Natural killer cell (primary cell): ENCODE results near the gene MUC4. TPM values are rescaled to one million over a fixed set of nuclear protein-coding genes. Genes with fewer than 3 reads are reported as not detected.
"Not testable (repeated sequence)": the region's sequence is repeated elsewhere in the genome, so short reads cannot be mapped to it uniquely, and the experiment has no call there.

Experiments
- ATAC-seq, 3 donors: fragments of 150-1000 bp in 2 of 3; fragments of 200-7000 bp in 1 of 3; cut with Tn5 transposase; 1 replicate in 1 of 3; 2 replicates in 2 of 3; pipeline ENCODE4 v1.10.0; 2021; ENCODE audit warnings: mild to moderate bottlenecking in 2 of 3, moderate library complexity in 2 of 3
- DNase-seq, 2 donors: peaks; one replicate each; pipeline versions ENCODE4 v3.0.0 to v3.0.0-alpha.2; 2013 to 2021; ENCODE audit warnings: mixed read lengths in 1 of 2
- H3K27ac ChIP-seq: one replicate; pipeline ENCODE4 v1.5.1; 2013; ENCODE audit warnings: mild to moderate bottlenecking, low read length
- H3K27me3 ChIP-seq: one replicate; pipeline ENCODE4 v1.6.1; 2013; ENCODE audit warnings: low read length; ENCODE audit not compliant: control insufficient read depth, insufficient read depth
- H3K36me3 ChIP-seq: one replicate; pipeline ENCODE4 v1.6.1; 2013; ENCODE audit warnings: low read length; ENCODE audit not compliant: control insufficient read depth, insufficient read depth
- H3K4me1 ChIP-seq: one replicate; pipeline ENCODE4 v1.6.1; 2013; ENCODE audit warnings: low read length; ENCODE audit not compliant: control insufficient read depth, insufficient read depth
- H3K4me3 ChIP-seq: one replicate; pipeline ENCODE4 v1.5.1; 2013; ENCODE audit warnings: low read length
- H3K9me3 ChIP-seq: one replicate; pipeline ENCODE4 v1.6.1; 2013; ENCODE audit warnings: low read length; ENCODE audit not compliant: control insufficient read depth, insufficient read depth
- H3K27ac Mint-ChIP-seq, 2 donors: one replicate each; pipeline ENCODE4 v1.8.0; 2022; ENCODE audit warnings: mild to moderate bottlenecking in 2 of 2, mixed read lengths in 2 of 2, moderate library complexity in 1 of 2
- H3K27me3 Mint-ChIP-seq, 2 donors: one replicate each; pipeline ENCODE4 v1.8.0; 2022; ENCODE audit warnings: low read depth in 2 of 2, mixed read lengths in 2 of 2
- H3K36me3 Mint-ChIP-seq: one replicate; pipeline ENCODE4 v1.8.0; 2022; ENCODE audit warnings: mixed read lengths
- H3K4me1 Mint-ChIP-seq, 2 donors: one replicate each; pipeline ENCODE4 v1.8.0; 2022; ENCODE audit warnings: mixed read lengths in 2 of 2
- H3K4me3 Mint-ChIP-seq: one replicate; pipeline ENCODE4 v1.8.0; 2022; ENCODE audit warnings: mild to moderate bottlenecking, moderate library complexity, mixed read lengths
- H3K9me3 Mint-ChIP-seq, 2 donors: one replicate each; pipeline ENCODE4 v1.8.0; 2022; ENCODE audit warnings: mixed read lengths in 2 of 2
- WGBS: methylation state at CpG from one replicate; pipeline ENCODE4 v1.1.7; 2013; ENCODE audit warnings: missing lambda C conversion rate; ENCODE audit not compliant: insufficient coverage; 5-methylcytosine and 5-hydroxymethylcytosine counted together
- intact Hi-C: fragments of 100-400 bp; cut with micrococcal nuclease; formaldehyde crosslinking; loops from one replicate; pipeline ENCODE4 v1.14.2; 2022
- total RNA-seq, 4 donors: library from RNA; stranded (reverse); fragments of 120-200 nt in 1 of 4; gene quantifications; one replicate each; pipeline versions ENCODE4 v1.2.3 to v1.2.4, GENCODE V29; 2013 to 2022
- TF ChIP-seq, protein P1 (sequence below): fragments of 200-600 bp; IDR thresholded peaks from one replicate; pipeline ENCODE4 v1.8.0; 2022; ENCODE audit warnings: antibody characterized with exemption

MUC4 gene
- total RNA-seq, 3 donors from 2014 or later (not counting 1 experiment from before 2014, with no cell fraction given): 0.05 to 1.7 (median 0.38) TPM

GRCh38 chr3:195732940-195733339, 78.8 kb downstream of the MUC4 start:
- TF ChIP-seq, protein P1, sequence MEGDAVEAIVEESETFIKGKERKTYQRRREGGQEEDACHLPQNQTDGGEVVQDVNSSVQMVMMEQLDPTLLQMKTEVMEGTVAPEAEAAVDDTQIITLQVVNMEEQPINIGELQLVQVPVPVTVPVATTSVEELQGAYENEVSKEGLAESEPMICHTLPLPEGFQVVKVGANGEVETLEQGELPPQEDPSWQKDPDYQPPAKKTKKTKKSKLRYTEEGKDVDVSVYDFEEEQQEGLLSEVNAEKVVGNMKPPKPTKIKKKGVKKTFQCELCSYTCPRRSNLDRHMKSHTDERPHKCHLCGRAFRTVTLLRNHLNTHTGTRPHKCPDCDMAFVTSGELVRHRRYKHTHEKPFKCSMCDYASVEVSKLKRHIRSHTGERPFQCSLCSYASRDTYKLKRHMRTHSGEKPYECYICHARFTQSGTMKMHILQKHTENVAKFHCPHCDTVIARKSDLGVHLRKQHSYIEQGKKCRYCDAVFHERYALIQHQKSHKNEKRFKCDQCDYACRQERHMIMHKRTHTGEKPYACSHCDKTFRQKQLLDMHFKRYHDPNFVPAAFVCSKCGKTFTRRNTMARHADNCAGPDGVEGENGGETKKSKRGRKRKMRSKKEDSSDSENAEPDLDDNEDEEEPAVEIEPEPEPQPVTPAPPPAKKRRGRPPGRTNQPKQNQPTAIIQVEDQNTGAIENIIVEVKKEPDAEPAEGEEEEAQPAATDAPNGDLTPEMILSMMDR: no peak
- no peaks in the 10 kb centered on the region for H3K27me3 Mint-ChIP-seq
- H3K4me1 ChIP-seq: no peaks in the 10 kb centered on the region
- no peak for ATAC-seq
- H3K27me3 ChIP-seq: no peaks in the 10 kb centered on the region
- H3K27ac Mint-ChIP-seq: no peak overlapping the region
- no peak overlapping the region for H3K4me3 Mint-ChIP-seq
- H3K36me3 Mint-ChIP-seq: peaks cover 11% of the 10 kb centered on the region
- 89% methylated on average over 12 of the region's 12 CpGs for WGBS
- no peaks in the 10 kb centered on the region for H3K9me3 Mint-ChIP-seq
- DNase-seq: no peak
- no peaks in the 10 kb centered on the region for H3K9me3 ChIP-seq
- intact Hi-C loops: no loop called here
- H3K27ac ChIP-seq: no peak overlapping the region
- no peaks in the 10 kb centered on the region for H3K36me3 ChIP-seq
- no peaks in the 10 kb centered on the region for H3K4me1 Mint-ChIP-seq
- no peak overlapping the region for H3K4me3 ChIP-seq

GRCh38 chr3:195731356-195731905, 80.3 kb downstream of the MUC4 start:
- no peak for ATAC-seq
- intact Hi-C loops: no loop called here
- Mint-ChIP-seq H3K4me3 (no peak overlapping the region), H3K27me3 (no peaks in the 10 kb centered on the region), H3K9me3 (no peaks in the 10 kb centered on the region), H3K4me1 (no peaks in the 10 kb centered on the region), H3K36me3 (peaks cover 11% of the 10 kb centered on the region), H3K27ac (no peak overlapping the region)
- Histone ChIP-seq H3K27ac (no peak overlapping the region), H3K4me3 (no peak overlapping the region), H3K36me3 (no peaks in the 10 kb centered on the region), H3K9me3 (no peaks in the 10 kb centered on the region), H3K27me3 (no peaks in the 10 kb centered on the region), H3K4me1 (no peaks in the 10 kb centered on the region)
- DNase-seq: no peak
- TF ChIP-seq, protein P1: no peak
- WGBS: 91% methylated on average over 11 of the region's 11 CpGs

DNA sequence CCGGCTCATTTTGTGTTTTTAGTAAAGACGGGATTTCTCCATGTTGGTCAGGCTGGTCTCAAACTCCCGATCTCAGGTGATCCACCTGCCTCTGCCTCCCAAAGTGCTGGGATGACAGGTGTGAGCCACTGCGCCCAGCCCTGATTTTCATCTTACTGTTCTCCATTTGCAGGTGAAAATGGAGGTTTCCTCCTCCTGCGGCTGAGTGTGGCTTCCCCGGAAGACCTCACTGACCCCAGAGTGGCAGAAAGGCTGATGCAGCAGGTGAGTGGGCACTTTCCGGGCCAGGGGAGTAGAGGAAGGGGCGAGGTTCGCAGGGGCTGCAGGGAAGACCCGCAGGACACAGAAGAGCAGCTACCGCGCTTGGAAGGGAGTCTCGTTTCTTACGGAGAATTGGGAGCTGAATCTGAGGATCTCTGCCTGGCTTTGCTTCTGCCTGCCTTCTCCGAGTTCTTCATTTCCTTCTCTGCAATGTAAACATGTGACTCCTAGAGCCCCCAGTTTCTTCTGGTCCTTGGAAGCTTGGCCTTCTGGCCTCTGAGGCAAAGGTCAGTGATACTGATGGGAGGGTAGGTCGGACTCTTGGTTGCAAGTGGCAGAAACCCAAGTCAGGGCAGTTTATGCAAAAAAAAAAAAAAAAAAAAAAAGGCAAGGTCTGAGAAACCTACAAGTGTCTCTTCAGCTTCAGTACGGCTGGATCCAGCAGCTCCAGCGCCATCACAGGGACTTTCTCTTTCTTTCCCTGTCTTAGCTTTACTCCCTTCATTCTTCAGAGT, 82.1 kb downstream of the MUC4 start:
- ATAC-seq (no peak), DNase-seq (no peak)
- no peak overlapping the region for H3K4me3 Mint-ChIP-seq
- TF ChIP-seq, protein P1: no peak
- no peaks in the 10 kb centered on the region for H3K4me1 Mint-ChIP-seq
- Histone ChIP-seq H3K36me3 (no peaks in the 10 kb centered on the region), H3K9me3 (no peaks in the 10 kb centered on the region), H3K4me3 (no peak overlapping the region), H3K4me1 (no peaks in the 10 kb centered on the region), H3K27me3 (no peaks in the 10 kb centered on the region), H3K27ac (no peak overlapping the region)
- H3K27me3 Mint-ChIP-seq: no peaks in the 10 kb centered on the region
- H3K27ac Mint-ChIP-seq: no peak overlapping the region
- no peaks in the 10 kb centered on the region for H3K9me3 Mint-ChIP-seq
- no peaks in the 10 kb centered on the region for H3K36me3 Mint-ChIP-seq
- 91% methylated on average over 18 of the region's 18 CpGs for WGBS
- intact Hi-C loops: loop anchor here (5.0 kb wide), 1 partner anchor 112 kb away; no protein-coding TSS in a partner anchor

- H3K9me3 Mint-ChIP-seq: not testable (repeated sequence)
Measured at GRCh38 chr3:195728789-195729188, 82.9 kb downstream of the MUC4 start.

More at GRCh38 chr3:195728789-195729188, 82.9 kb downstream of the MUC4 start:
- 92% methylated on average over 2 of the region's 5 CpGs for whole genome bisulfite sequencing
- not testable (repeated sequence) for H3K4me3 Mint-ChIP-seq, H3K9me3 ChIP-seq, H3K27me3 ChIP-seq, H3K4me3 ChIP-seq, H3K36me3 ChIP-seq, H3K27ac ChIP-seq, H3K27me3 Mint-ChIP-seq, H3K36me3 Mint-ChIP-seq, DNase-seq, H3K27ac Mint-ChIP-seq, H3K4me1 Mint-ChIP-seq, ATAC-seq, H3K4me1 ChIP-seq
- intact Hi-C loops: loop anchor here (5.0 kb wide), 1 partner anchor 111 kb away; no protein-coding TSS in a partner anchor
